Adipose tissue (tissue), 3 donors: Measurements from ENCODE around the gene CHRM2. TPM values are rescaled to one million over a fixed set of nuclear protein-coding genes. Genes with fewer than 3 reads are reported as not detected.

Experiments used
- H3K27ac ChIP-seq: one replicate; pipeline ENCODE4 v1.5.1; 2013; ENCODE audit warnings: low read depth, low read length
- WGBS, 3 donors: extraction: QIAGEN DNeasy Blood & Tissue Kit; methylation state at CpG; one replicate each; pipeline ENCODE4 v1.1.7; 2013; 5-methylcytosine and 5-hydroxymethylcytosine counted together
- polyA plus RNA-seq, 3 donors: library from polyadenylated mRNA; stranded (reverse); fragments of 200-250 nt; gene quantifications; one replicate each; pipeline ENCODE4 v1.2.3, GENCODE V29; 2013
- donor health status: healthy with polysubstance abuse.
- donor health status: Bipolar disorder and iron deficiency.
- donor health status: healthy.

CHRM2 gene
- polyA plus RNA-seq, 3 donors: 0.05 to 0.07 TPM; not detected in 1

DNA sequence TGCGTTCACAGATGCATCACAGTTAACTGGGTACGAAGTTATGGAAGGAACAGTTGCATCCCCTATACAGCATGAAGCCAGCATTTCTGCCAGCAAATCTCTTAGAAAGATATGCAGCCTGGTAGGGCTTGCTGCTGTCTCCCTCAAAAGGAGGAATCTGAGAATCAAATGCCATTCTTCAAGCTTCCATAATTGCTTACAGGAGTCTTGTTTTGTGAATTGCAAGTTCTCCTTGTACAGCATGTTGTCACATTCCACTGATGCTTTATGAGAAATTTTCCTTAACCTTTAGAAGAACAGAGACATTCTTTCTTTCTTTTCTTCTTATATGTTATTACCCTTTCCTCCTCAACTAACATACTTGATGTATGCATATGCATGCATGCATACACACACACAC is 134.6 kb downstream of the CHRM2 start:
- H3K27ac ChIP-seq: no peak overlapping the region
- WGBS, 3 donors: 75 to 91% (median 90%) methylated on average over 2 of the region's 2 CpGs

- 57 to 95% (median 65%) methylated on average over 2 of the region's 2 CpGs for WGBS, 3 donors
- H3K27ac ChIP-seq: no peak overlapping the region
Observed at GRCh38 chr7:137003566-137003965, 135.1 kb downstream of the CHRM2 start.

- no peak overlapping the region for H3K27ac ChIP-seq
- WGBS, 3 donors: 42 to 90% (median 84%) methylated on average over 3 of the region's 3 CpGs
Observed at GRCh38 chr7:137005873-137006272, 137.4 kb downstream of the CHRM2 start.

GRCh38 chr7:137006293-137006692 is 137.8 kb downstream of the CHRM2 start:
- H3K27ac ChIP-seq: no peak overlapping the region
- WGBS, 3 donors: 38 to 51% (median 42%) methylated on average over 1 of the region's 1 CpG

GRCh38 chr7:137007001-137007694 is 138.7 kb downstream of the CHRM2 start:
- H3K27ac ChIP-seq: no peak overlapping the region

DNA sequence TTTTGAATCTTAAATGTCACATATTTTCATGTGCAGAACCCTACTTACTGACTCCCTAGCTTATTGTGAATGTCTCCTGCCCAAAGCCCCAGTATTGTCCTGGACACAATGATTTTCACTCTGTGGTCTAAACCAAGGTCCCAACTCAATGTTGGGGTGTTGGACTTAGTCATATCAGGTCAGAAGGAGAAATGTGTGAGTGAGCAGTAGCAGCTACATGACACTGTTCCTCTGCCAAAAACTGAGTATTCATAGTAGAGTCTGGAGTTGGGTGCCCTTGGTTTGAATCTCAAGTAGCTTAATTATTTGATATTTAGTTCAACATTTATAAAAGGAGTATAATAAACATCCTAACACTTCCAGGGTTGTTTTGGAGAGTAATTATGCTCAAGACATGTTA is 141.0 kb downstream of the CHRM2 start:
- no peak overlapping the region for H3K27ac ChIP-seq

More at GRCh38 chr7:137007001-137007694, 138.7 kb downstream of the CHRM2 start:
- 59 to 82% (median 63%) methylated on average over 3 of the region's 3 CpGs for WGBS, 3 donors

GRCh38 chr7:137015015-137015414 is 146.6 kb downstream of the CHRM2 start:
- H3K27ac ChIP-seq: no peak overlapping the region
- WGBS, 3 donors: 94 to 97% (median 95%) methylated on average over 3 of the region's 3 CpGs

DNA sequence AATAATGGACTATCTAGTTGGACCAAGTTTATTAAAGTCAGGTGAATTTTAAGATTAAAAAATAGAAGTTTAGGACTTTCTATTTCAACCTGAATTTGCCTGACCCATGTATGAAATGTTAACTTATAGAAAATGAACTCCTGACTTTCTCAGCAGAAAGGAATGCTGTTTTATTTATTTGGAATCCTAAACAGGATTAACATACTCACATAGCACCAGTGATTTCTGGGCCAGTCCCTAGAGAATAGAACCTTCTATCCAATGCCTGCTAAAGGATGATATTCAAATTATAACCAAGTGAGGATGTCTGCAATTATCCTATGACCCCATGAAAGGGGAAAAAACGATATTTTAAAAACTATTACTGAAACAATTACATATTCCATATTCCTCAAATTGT is 148.8 kb downstream of the CHRM2 start:
- H3K27ac ChIP-seq: no peak overlapping the region
- 50 to 67% (median 55%) methylated on average over 1 of the region's 1 CpG for WGBS, 3 donors

- 40 to 75% (median 75%) methylated on average over 3 of the region's 3 CpGs for WGBS, 3 donors
- no peak overlapping the region for H3K27ac ChIP-seq
Observed at GRCh38 chr7:137018468-137018867, 150.0 kb downstream of the CHRM2 start.

GRCh38 chr7:137020351-137020750 is 151.9 kb downstream of the CHRM2 start:
- 50 to 79% (median 70%) methylated on average over 1 of the region's 1 CpG for WGBS, 3 donors
- H3K27ac ChIP-seq: no peak overlapping the region

DNA sequence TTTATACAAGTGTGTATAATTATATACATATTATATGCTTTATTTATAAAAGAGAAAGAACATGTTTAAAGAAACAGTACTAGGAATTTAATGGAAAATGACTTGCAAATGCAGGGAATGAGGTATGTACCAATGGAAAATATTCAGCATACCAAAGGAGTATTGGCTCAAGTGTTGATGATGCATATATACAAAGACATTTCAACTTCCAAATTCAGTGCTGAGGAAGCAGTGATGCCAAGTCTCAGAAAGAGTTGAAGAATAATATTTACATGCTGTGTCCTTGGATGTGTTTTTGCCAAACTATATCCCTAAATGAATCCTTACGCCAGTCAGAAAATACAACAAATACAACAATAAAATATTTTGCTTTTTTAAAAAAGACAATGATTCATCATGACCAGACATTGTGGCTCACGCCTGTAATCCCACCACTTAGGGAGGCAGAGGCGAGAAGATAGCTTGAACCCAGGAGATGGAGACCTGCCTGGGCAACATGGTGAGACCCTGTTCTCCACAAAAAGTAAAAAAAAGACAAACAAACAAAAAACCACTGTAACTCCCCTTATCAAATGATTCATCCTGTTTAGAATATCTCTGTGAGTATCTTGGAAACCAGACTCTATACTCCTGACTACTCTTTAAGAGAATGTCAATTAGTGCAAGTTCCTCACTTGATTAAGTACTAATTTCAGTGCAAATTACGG is 157.2 kb downstream of the CHRM2 start:
- WGBS, 3 donors: 72 to 93% (median 90%) methylated on average over 4 of the region's 4 CpGs
- H3K27ac ChIP-seq: no peak overlapping the region

DNA sequence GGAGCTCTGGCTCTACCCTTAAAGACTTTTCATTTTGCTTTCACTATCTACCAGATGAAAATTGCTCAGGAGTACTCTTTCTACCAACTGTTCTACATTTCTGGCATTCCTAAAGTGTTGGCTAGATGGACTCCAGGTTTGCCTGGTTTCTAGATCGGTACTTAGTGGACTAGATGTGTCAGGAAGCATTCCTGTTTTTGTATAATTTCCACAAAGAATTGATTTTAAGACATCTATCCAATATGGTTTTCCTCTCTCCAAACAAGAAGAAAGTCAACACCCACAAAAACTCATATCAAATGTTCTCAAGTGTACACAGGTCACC is 157.7 kb downstream of the CHRM2 start:
- no peak overlapping the region for H3K27ac ChIP-seq
- WGBS, 3 donors: 72 to 86% (median 86%) methylated on average over 1 of the region's 1 CpG

GRCh38 chr7:137032436-137032835 is 164.0 kb downstream of the CHRM2 start:
- 86 to 94% (median 90%) methylated on average over 4 of the region's 4 CpGs for WGBS, 3 donors
- no peak overlapping the region for H3K27ac ChIP-seq

- WGBS, 3 donors: 47 to 75% (median 66%) methylated on average over 2 of the region's 2 CpGs
Observed at GRCh38 chr7:137036768-137037167, 168.3 kb downstream of the CHRM2 start.

DNA sequence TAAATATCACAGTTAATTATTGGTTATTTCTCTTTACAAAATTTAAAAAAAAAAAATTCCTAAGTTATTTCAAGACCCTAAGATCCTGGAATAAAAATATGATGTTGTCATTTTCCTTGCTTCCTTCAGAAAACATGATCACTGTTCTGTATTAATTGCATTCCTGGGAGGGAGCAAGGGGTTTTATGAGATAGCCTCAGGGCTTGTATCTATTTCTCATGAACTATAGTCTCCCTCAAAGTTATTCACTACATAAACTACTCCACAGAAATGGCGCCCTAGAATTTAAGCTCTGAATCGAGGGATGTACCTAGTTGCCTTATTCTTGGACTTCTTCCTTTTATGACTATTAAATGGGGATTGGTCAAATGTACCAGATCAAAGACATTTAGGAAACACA is 170.3 kb downstream of the CHRM2 start:
- H3K27ac ChIP-seq: no peak overlapping the region
- WGBS, 3 donors: 87 to 88% (median 87%) methylated on average over 2 of the region's 2 CpGs

More at GRCh38 chr7:137036768-137037167, 168.3 kb downstream of the CHRM2 start:
- no peak overlapping the region for H3K27ac ChIP-seq

DNA sequence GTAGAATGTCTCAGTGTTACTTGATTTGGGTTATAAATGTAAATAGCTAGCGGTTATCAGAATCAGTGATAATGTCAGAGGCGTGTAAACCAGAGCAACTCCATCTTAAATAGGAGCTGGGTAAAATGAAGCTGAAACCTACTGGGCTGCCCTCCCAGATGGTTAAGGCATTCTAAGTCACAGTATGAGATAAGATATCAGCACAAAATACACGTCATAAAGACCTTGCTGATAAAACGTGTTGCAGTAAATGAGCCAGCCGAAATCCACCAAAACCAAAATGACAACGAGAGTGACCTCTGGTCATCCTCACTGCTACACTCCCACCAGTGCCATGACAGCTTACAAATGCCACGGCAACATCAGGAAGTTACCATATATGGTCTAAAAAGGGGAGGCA is 172.3 kb downstream of the CHRM2 start:
- no peak overlapping the region for H3K27ac ChIP-seq
- 52 to 82% (median 78%) methylated on average over 7 of the region's 7 CpGs for WGBS, 3 donors

DNA sequence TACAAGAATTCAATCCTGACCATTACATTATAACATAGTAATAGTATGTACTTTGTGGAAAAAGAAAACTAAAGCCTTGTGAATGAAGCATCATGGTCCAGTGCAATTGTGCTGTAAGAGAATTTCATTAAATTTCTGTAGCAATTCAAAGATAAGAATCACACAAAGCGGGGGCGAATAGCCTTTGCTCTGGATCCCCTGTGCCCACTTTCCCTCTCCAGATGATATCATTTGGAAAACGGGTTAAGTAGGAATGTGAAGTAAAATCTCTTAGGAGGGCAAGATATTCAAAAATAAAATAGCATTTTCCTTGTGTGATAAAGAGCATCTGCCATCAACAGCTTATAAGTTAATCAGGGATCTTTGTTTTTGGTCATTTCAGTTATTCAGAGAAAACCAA is 177.1 kb downstream of the CHRM2 start:
- no peak overlapping the region for H3K27ac ChIP-seq
- WGBS, 3 donors: 75 to 79% (median 76%) methylated on average over 3 of the region's 3 CpGs

GRCh38 chr7:137069249-137069963 is 201.0 kb downstream of the CHRM2 start:
- WGBS, 3 donors: 73 to 85% (median 78%) methylated on average over 8 of the region's 8 CpGs
- H3K27ac ChIP-seq: no peak overlapping the region
